Stimulated activated CD4-positive, alpha-beta T cell treated with anti-CD3 and anti-CD28 coated beads, Interleukin-2, amount 100 ng/mL, for 24 hours (primary cell): Measurements from ENCODE around the gene ETV6.
A peak's percentile ranks its signal among the peaks of the same experiment; 100 is the strongest.

Source experiments
- DNase-seq, 2 donors: peaks; one replicate each; pipeline ENCODE4 v3.0.0-alpha.2; 2020

Gene ETV6

DNA sequence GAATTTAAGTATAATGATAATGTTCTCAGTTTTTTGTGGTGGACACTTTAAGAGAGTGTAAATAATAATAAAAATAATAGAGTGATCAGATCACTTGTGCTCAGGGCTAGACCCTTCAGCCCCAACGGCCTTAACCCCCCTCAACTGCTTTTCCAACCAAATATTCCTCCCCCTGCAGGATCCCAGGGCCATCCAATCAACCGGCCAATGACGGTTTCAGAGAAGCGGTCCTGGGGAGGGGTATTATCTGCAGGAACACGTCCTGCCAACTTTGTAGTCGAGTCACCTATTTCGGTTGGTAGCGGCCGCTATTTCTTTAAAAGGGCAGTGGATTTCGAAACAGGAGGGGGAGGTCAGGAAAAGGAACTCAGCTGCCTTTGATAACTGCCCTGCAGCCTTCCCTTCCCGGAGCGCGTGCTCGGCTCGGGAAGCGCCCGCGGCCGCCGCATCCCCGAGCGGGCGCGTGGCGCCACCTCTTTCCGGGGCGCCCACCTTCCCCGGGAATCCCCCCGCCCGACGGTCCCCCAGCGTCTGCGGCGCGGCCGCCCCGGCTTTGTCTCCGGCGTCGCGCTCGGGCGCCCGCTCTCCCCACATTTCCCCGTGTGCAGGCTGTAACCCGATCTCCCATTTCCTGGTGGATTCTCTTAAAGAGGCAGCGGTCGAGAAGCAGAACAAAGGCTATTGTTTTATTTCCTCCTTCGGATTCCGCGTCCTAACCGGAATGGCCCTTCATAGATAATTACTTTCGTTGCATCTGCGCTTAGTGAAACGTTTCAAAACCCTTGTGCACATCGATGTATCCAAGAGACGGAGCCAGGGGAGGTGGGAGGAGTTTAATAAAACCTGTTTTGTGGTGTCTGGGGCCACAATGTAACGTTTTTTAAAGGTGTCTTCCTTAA, 711 bp upstream of the ETV6 start:
- peak; percentile 63 to 68 for DNase-seq

DNA sequence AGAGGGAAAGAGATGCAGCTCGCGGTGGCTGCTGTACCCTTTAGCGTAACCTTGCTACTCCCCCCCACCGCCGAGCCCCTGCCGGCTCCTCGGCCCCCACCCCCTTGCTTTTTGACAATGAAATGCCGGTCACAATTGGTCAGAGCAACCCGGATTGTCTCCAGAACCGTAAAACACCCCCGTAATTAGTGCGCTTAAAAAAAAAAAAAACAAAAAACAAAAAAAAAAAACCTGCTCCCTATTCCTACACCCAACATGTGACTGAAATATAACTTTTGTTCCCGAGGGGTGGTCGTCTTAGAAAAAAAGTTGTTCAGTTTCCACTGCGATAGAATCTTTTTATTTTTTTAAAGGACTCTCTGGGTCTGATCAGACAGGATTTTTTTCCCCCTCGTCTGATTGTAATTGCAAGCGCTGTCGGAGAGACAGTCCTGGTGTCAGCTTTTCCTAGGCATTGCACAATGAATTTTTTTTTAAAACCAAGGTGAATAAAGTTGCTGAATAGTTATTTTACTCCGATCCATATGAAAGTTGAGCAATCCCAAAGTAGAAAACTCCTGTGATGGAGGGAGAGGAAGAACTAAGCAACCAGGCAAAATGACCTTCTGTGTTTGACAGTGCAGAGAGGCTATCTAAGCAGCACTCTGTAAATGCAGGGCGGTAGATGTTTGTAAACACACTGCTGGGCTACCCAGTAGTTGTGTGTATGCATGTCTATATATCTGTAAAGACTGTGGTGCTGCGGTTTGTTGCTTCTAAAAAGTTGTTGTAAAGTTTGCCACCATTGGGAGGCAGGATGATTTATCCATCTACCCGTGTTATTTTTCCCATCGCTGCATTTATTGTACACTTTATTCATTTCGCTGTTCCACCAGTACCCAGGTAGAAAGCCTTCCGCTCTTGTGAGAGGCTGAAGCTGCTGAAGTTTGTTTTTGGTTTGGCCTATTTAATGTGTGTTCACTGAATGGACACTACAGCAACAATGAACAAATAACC, 1.1 kb downstream of the ETV6 start:
- DNase-seq, result peak in 1 of 2 donors; percentile 65

DNA sequence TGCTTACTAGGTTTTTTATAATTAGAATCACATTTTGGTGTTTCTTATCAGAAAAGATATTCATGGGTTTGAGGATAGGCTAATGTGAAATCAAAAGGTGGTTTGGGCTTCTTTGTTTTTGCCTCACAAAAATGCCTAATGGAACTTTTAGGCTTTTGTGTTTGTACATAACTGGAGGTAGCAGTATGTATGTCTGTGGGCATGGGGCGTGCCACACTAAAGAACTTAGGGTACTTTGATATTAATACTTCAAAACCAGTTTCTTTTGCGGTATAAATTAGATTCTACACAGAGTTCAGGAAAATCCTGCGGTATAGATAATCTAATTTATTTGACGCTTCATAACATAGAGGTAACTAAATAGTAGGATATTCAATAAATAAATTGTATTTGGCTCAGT, 1.9 kb downstream of the ETV6 start:
- no peak for DNase-seq

DNA sequence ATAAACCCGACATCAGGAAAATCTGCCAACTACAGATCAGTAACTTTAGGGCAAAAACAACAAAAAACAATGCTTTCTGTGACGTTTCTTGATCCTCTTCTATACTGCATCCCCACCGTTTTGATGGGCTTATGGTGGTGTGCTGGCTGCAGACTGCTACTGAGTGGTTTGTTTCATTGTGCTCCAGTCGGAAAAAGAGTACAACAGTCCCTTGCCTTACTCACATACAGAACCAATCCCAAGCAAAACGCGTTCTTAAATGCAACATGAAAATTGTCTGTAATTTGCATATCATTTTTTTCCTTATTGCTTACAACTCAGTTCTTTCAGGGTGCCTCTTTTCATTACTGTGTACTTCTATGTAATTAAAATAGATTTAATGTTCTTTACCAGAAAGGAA, 2.3 kb downstream of the ETV6 start:
- DNase-seq, result no peak

DNA sequence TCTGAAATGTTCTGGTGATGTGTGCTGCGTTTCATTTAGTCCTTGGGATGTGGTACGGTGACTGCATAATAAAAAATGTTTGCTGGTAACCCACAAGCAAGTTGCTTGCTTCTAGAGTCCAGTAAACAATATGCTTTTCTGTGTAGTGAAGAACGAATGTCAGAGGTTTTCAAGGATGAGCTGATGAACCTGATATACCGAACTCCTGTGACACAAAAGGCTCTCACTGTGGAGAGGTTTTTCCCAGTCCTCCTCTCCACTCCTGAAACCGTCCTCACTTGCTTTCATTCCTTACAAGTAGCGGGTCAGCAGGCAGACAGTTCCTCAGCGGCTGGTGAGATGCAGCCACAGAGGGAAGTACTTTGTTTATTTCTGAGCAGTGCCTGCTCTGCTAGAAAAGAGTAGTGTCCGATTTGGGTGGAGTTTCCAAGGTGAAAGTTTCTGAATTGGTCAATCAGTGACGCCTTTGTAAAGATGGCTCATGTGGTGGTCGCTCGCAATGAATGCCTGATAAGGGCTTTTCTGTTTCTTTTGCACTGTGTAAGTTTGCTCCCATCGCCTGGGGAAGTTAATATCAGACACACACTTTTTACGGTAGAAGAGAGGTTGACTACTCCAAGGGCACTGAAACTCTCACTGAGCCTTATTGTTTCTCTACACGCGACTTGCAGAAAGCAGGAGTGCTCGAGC, 3.0 kb downstream of the ETV6 start:
- DNase-seq, result peak in 1 of 2 donors; percentile 21

DNA sequence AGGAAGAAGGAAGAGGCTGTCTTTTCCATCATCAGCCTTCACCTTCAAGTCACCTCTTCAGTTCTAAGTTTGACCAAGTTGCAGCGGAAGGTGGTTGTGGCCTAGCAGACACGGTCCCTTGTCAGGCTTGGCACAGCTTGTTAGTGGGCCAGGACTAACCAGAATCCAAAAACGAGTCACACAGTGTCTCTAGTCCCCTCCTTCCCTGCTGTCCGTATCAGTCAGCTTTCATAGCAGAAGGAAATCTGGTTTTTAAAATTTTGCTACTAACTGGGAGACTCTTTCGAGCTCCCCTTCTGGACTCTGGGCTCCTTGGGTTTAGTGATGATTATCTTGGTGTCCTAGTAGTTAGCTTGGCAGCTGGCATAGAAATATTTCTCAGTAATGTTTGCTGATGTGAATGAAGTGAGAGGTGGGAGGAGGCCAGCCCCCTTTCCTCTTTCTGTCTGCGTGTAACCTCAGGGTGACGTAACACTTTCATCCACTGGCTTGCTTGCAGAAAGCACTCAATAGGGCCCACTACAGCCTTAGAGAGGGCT, 3.8 kb downstream of the ETV6 start:
- peak; percentile 50 to 54 for DNase-seq

GRCh38 chr12:11654338-11654737, 4.9 kb downstream of the ETV6 start:
- DNase-seq, result no peak

- no peak for DNase-seq
These were observed 5.3 kb downstream of the ETV6 start for GRCh38 chr12:11654802-11655201.

DNA sequence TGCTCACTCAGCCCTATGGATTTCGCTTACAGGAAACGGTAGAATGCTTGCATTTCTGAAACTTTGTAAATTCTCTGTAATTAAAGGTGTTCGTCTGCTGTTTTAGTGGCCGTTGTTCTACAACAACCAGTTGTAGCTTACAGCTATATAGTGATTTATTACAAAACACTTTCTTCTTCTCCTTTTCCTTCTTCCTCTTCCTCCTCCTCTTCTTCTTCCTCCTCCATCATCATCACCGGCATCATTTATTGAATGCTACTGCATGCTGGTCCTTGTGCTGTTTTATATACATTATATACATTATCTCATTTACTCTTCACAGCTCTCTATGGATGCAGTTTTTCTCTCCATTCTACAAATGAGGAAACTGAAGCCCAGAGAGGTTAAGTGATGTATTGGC, 6.4 kb downstream of the ETV6 start:
- DNase-seq, result no peak

GRCh38 chr12:11656550-11656949, 7.1 kb downstream of the ETV6 start:
- no peak for DNase-seq

GRCh38 chr12:11657511-11657910, 8.0 kb downstream of the ETV6 start:
- no peak for DNase-seq

DNA sequence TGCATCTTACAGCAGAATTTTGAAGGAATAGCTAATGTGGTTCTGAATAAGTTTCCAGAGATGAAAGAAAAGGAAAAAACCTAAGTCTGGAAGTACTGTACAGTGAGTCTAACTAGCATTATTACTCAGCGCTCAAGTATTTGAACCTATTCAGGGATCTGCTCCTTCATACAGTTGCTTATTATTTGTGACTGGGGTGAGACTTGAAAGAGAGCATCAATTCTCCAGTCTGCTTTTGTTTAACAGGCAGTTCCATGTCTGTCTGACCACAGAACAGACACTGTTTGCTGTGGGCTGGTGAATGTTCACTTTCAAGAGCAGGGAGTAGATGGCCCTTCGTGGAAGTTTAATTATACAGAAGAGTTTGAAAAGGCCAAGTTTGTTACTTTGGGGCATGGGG, 9.3 kb downstream of the ETV6 start:
- no peak for DNase-seq

GRCh38 chr12:11660624-11661023, 11.2 kb downstream of the ETV6 start:
- DNase-seq, result no peak

- DNase-seq, result no peak
These were observed 12.1 kb downstream of the ETV6 start for GRCh38 chr12:11661491-11662089.

DNA sequence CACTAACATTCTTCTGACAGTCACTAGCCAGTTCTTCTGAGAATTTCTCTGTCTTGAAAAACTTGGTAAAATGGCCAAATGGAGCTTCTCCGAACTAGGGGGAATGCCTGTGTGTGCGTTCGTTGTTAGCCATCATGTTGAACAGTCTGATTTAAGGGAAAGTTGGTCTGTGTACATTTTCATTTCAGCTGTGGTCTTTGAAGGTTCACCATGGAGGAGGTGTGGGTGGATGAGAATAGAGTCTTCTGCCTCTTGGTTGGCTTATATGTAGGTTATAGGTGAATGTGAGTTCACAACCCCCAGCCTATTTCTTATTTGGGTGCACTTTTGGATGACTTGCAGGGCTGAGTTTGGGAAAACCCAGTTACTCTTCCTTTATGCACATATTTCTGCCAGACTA, 12.9 kb downstream of the ETV6 start:
- DNase-seq, result no peak

DNA sequence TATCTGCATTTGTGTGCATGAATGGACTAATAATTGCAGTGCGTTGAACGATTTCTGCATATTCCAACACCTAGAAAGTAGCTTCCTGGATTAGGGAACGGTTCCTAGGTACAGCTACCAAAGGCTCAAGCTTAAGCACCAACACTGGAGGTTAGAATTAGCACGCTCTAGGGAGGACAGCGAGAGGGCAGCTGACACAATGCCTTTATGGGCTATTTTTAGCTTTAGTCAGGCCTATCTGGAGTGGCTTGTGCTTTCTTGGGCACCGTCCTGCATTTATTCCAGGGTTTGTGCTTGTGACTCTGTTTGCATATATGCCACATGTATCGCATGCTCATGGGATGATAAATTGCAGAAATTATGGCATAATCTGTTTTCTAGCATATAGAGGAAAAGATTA, 13.7 kb downstream of the ETV6 start:
- DNase-seq, result no peak

DNA sequence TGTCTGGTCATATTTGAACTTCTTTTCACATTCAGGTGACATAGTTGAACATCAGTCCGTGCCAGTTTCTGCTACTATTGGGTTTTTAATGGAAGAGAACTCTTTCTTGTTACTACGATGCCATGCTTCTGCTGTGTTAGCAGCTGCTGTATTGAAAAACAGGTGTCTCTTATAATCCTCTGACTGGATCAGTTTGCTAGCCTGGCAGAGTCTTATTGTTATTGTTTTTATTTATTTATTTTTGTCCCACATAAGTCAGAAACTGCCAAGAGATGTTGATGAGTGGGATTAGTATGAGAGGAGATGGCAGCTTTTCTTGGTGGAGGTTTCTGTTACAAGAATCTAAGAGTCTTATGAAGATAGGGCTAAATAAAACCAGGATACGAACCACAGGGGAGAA, 14.6 kb downstream of the ETV6 start:
- no peak for DNase-seq

DNA sequence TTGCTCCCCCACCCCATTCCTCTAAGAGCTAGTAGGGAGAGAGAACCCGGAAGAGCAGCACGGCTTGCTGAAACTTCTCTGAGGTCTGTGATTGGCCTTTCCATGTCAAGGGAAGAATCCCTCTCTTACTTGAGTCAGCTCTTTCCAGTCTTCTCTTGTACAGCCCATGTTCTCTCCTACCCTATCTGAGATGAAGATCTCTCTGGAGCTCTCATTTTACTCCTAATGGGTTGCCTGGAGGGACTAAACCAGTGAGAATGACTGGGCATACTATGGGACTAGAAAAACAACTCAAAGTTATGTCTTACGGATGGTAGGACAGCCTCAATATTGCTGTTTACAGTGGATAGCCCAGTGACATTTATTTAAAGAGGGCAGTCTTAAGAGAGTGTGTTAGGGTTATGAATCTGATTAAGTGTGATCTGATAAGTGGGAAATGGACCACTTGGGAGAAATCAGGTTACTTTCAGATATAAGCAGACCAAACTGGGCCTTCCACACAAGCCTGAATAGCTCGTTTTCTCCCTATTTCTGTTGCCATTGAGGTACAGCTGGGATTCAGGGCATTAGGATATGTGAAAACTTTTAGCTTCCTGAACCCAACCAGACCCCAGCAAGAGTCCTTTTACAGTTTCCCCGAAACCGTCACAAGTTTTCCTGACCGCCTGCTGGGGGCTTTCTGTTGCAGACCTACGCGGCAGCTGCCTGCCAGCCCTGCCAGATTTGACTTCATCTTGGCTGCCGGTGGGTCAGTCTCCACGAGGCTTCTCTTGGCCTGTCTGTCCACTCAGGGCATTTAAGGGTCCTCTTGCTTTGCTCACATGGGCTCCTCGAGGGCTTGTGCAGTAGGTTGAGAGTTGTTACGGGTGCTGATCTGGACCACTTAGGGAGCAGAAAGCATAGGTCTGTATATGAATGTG, 16.9 kb downstream of the ETV6 start:
- DNase-seq, result no peak

DNA sequence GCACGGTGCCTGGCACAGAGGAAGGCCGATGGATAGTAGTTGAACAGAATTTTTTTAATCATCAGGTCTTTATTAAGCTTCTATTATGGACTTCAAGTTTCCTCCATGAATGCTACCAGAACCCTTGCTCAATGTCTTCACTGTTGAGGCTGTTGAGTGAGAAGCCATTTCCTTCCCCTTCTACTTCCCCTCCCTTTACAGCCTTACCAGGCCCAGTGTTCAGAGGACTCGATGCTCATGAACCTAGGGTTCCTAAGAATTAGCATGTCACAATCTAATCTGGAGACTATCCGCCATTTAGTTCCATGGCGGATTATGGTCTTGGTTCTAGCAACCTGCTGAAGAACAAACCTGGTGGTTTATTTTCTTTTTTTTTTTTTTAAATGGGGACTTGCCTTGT, 17.7 kb downstream of the ETV6 start:
- no peak for DNase-seq

- no peak for DNase-seq
These were observed 19.1 kb downstream of the ETV6 start for GRCh38 chr12:11668611-11669010.

DNA sequence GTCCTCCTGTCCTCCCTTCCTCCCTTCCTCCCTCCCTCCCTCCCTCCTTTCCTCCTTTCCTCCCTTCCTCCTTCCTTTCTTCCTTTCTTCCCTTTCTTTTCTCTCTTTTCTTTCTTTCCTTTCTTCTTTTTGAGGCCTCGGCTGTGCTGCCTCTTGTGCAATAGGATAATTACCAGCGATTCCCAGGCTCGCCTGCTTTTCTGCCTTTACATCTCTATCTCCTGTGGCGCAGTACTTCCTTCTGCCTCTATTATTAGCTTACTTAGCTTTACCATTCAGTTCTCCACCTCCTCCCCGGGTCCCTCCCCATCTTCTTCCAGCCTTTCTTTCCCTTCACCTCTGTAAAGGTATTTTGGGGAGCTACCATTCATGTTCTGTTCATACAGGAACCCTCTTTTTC, 19.9 kb downstream of the ETV6 start:
- DNase-seq, result no peak
